CD4-positive, alpha-beta T cell treated with Interleukin-1 beta for 1 hour (primary cell): ENCODE measurements around the gene OSM.
A peak's percentile ranks its signal among the peaks of the same experiment; 100 is the strongest.
"Not testable (repeated sequence)": the region's sequence is repeated elsewhere in the genome, so short reads cannot be mapped to it uniquely, and the experiment has no call there.

Experiments
- DNase-seq, 2 donors: peaks; one replicate each; pipeline ENCODE4 v3.0.0-alpha.2; 2020 to 2022

The OSM gene

DNA sequence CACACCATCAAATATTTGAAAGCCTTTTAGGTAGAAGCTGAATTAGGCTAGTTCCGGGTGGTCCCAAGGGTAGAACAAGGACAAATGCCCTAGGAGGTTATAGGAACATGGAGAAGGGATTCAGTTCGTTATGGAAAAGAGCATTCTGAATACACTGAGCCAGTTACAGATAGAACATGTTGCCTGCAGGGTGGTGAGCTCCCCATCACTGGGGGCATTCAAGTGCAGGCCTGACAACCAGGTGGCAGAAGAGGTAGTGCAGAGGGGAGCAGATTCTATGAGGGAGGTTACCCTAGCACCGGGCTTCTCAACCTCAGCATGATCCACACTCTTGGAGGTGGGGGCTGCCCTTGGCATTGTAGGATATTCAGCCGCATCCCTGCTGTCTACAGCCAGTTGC is 44.3 kb downstream of the OSM start:
- DNase-seq, result no peak

- peak; percentile 61 to 72 for DNase-seq
Measured at GRCh38 chr22:30221121-30221992, 45.3 kb downstream of the OSM start.

DNA sequence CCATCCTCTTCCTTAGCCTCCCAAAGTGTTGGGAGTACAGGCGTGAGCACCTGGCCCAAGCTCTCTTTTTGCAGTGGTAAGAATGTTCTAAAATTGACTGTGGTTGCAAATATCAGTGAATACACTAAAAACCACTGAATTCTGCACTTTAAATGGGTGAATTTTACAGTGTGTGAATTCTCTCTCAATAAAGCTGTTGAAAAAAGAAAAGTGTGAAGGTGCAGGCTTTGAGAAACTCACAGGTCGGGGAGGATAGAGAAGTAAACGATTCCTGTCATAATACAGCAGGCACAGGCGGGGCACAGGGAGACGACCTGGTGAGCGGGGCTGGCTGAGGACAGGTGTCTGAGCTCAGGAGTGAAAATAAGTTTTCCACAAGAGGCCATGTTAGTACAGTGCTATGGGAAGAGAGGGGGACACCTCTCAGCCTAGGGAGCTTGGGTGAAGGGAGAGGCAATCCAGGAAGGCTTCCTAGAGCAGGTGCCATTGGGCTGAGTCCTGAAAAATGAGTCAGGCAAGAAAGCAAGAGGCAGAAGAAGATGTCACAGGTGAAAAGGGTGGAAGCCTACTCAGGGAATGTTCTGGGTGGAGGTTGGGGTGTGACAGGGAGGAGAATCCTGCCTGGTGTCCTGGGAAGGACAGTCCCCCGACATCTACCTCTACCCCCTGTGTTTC is 46.2 kb downstream of the OSM start:
- DNase-seq, result no peak

- DNase-seq, result no peak
Measured at GRCh38 chr22:30219668-30220278, 46.9 kb downstream of the OSM start.

DNA sequence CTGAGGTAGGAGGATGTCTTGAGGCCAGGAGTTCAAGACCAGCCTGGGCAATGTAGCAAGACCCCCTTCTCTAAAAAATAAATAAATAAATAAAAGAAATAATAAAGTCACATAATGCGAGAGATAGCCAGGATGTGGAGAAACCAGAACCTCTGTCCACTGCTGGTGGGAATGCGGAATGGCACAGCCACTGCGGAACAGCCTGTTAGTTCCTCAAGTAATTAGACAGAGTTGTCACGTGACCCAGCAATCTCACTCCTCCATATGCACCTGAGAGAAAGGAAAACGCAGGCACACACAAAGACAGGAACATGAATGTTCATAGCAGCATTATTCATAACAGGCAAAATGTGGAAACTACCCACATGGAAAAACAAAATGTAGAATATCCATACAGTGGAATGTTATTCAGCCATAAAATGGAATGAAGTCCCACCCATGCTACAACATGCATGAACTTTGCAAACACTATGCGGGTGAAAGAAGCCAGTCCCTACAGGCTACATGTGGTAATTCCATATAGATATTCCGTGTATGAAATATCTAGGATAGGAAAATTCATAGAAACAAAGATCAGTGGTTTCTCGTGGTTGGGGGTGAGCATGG is 47.5 kb downstream of the OSM start:
- no peak for DNase-seq

DNA sequence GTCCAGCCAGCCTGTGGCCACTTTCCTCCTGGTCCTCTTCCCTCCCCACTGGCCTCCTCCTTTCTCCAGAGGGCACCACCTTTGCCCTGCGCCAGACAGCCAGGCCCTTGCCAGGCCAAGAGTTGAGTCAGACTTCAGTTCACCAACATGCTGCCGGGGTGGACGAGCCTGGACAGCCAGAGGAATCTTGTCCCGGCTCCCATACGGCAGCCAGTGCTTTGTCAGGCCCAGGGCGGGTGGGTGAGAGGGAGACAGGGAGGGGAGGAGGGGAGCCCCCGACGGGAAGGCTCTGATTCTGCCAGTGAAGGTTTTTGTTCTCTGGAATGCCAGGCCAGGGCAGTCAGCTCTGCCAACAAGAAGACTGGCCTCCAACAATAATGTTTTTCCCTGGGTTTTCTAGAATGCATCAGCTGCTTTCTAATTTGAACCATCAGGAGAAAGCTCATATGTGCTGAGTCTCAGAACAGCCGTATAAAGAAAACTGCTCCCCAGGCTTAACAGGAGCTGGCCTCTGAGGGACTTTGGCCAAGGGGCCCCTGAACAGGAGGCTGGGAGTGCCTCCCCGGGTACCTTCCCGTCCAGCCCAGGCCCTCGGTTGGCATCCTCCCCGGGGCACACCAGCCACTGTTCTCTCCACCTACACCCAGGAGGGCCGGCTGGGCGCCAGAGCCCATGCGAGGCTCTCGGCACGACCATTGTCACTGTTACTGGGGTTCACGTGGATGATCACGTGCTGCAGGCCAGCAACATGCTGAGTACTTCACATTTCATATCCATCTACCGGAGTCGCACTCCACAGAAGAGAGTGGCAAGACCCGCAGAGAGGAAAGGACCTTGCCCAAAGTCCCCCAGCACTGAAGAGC is 48.7 kb downstream of the OSM start:
- no peak for DNase-seq

- no peak for DNase-seq
Measured at GRCh38 chr22:30216710-30217109, 49.9 kb downstream of the OSM start.

- DNase-seq, result not testable (repeated sequence)
Measured at GRCh38 chr22:30216272-30216671, 50.4 kb downstream of the OSM start.

DNA sequence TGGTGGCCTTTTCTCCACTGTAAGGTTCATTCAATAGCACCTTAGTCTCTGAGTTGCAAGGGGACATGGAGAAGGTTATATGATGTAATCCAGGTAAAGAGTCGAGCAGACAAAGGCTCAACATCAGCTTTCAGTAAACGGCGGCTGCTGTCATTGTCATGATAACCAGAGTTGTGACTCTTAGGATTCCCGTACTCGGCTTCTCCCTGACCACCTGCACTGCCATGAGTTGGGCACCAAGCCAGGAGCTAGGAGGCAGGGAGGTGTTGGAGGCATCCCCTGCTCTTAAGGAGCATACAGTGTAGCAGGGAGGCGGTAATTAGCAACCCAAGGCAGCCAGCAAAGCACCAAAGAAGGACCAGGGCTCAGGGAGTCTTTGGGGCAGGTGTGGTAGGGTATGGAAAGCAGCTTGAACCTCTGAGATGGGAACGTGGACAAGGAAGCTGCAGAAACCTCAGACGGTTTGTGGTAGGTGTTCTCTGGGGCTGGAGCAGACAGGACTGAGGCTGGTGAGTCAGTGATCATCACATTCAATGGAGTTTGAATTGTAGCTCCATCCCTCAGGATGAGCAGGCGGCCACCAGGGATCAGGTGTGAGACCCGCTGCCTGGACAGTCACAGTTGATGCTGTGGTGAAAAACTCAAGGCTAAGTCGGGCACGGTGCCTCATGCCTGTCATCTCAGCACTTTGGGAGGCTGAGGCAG is 51.8 kb downstream of the OSM start:
- no peak for DNase-seq

DNA sequence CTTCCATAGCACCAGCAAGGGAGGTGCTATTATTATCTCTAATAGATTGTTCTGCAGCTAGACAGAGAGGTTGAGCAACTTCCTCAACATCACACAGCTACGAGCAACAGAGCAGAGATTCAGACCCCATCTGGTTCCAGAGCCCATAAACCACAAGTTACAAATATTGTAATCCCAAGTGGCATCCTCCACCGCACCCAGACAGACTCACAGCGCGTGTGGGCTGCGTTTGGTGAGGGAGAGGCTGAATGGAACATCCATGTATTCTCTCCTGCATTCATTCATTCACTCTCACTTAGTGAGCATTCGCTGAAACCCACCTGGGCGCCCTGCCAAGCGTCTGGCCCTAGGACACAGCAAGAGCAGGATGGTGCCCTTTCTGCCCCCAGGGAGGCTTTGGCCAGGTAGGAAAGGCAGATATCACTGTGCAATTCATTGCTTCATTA is 53.6 kb downstream of the OSM start:
- peak in 1 of 2 donors; percentile 27 for DNase-seq
